Prostate gland (tissue), 2 donors: ENCODE measurements around the gene COL11A1.

ENCODE experiments used
- CTCF ChIP-seq, 4 experiments: fragments of 200-600 bp in 2 of 4; fragments of 450-650 bp in 2 of 4; sonication (generic) in 2 of 4; IDR thresholded peaks; 1 replicate in 3 of 4; 2 replicates in 1 of 4; pipeline ENCODE4 v1.5.1; 2016 to 2019; ENCODE audit warnings: antibody characterized with exemption in 4 of 4, mild to moderate bottlenecking in 2 of 4, moderate library complexity in 2 of 4
- POLR2A ChIP-seq: fragments of 450-650 bp; IDR thresholded peaks from one replicate; pipeline ENCODE4 v1.6.1; 2016; ENCODE audit warnings: antibody characterized with exemption, mild to moderate bottlenecking
- POLR2AphosphoS5 ChIP-seq: sonication (generic); formaldehyde crosslinking; IDR thresholded peaks from one replicate; pipeline ENCODE4 v1.6.1; 2017; ENCODE audit warnings: antibody characterized with exemption

DNA sequence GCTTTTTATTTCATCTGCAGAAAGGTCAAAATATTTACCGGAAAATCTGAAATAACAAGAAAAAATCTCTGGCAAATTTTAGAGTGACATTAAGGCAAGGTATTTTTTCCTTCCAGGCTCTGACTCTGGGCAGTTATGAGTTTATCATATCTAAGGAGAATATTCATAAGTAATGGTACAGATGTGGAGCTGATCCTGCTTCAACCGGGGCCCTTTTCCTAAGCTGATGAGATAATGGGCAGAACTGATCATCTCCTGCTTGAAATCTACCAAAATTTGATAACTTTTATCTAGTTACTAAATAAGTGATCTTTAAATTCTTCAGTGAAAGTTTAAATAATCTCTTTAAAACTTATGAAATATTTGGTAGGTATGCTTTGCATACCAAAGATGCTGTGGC is 211.6 kb downstream of the COL11A1 start:
- TF ChIP-seq CTCF (IDR thresholded peaks at IDR 0.05) (no peak), POLR2A (no peak), POLR2AphosphoS5 (no peak)
